Activated CD8-positive, alpha-beta memory T cell treated with anti-CD3 and anti-CD28 coated beads for 24 hours (primary cell): ENCODE results near the gene SAMD13.
A peak's percentile ranks its signal among the peaks of the same experiment; 100 is the strongest.

Source experiments
- DNase-seq: peaks from one replicate; pipeline ENCODE4 v3.0.0-alpha.2; 2020

Gene SAMD13

GRCh38 chr1:84347271-84347931 is 45.9 kb downstream of the SAMD13 start:
- DNase-seq: no peak

- DNase-seq: no peak
Measured at GRCh38 chr1:84347932-84348555, 46.5 kb downstream of the SAMD13 start.

GRCh38 chr1:84348759-84349158 is 47.3 kb downstream of the SAMD13 start:
- no peak for DNase-seq

- DNase-seq: no peak
Measured at GRCh38 chr1:84350104-84350503, 48.6 kb downstream of the SAMD13 start.

GRCh38 chr1:84350550-84350949 is 49.0 kb downstream of the SAMD13 start:
- DNase-seq: no peak

GRCh38 chr1:84352298-84353106 is 51.0 kb downstream of the SAMD13 start:
- DNase-seq: no peak

GRCh38 chr1:84353695-84354094 is 52.2 kb downstream of the SAMD13 start:
- no peak for DNase-seq

GRCh38 chr1:84355556-84355955 is 54.0 kb downstream of the SAMD13 start:
- DNase-seq: no peak

GRCh38 chr1:84356881-84357280 is 55.4 kb downstream of the SAMD13 start:
- no peak for DNase-seq

GRCh38 chr1:84358695-84359094 is 57.2 kb downstream of the SAMD13 start:
- no peak for DNase-seq

GRCh38 chr1:84360316-84360715 is 58.8 kb downstream of the SAMD13 start:
- DNase-seq: no peak

- DNase-seq: no peak
Measured at GRCh38 chr1:84361796-84362195, 60.3 kb downstream of the SAMD13 start.

- DNase-seq: no peak
Measured at GRCh38 chr1:84363019-84363418, 61.5 kb downstream of the SAMD13 start.

GRCh38 chr1:84363622-84364021 is 62.1 kb downstream of the SAMD13 start:
- no peak for DNase-seq

GRCh38 chr1:84365225-84366221 is 64.0 kb downstream of the SAMD13 start:
- DNase-seq: peak; percentile 57

- DNase-seq: no peak
Measured at GRCh38 chr1:84366786-84367185, 65.3 kb downstream of the SAMD13 start.

GRCh38 chr1:84367219-84367618 is 65.7 kb downstream of the SAMD13 start:
- DNase-seq: no peak

GRCh38 chr1:84368441-84368840 is 66.9 kb downstream of the SAMD13 start:
- DNase-seq: no peak

GRCh38 chr1:84370266-84370665 is 68.8 kb downstream of the SAMD13 start:
- no peak for DNase-seq

GRCh38 chr1:84370831-84371394 is 69.4 kb downstream of the SAMD13 start:
- no peak for DNase-seq

- DNase-seq: no peak
Measured at GRCh38 chr1:84373436-84374141, 72.1 kb downstream of the SAMD13 start.
